Right lobe of liver (tissue), 4 donors: ENCODE results near the gene FAM163B.

Experiments used
- POLR2A ChIP-seq: fragments of 450-650 bp; IDR thresholded peaks from one replicate; pipeline ENCODE4 v1.6.1; 2017; ENCODE audit warnings: antibody characterized with exemption, mild to moderate bottlenecking
- TF ChIP-seq, protein P1 (sequence below), 4 donors: fragments of 200-600 bp in 3 of 4; fragments of 450-650 bp in 1 of 4; IDR thresholded peaks; one replicate each; pipeline versions ENCODE4 v1.5.1 to v1.8.0; 2016 to 2022; ENCODE audit warnings: antibody characterized with exemption in 4 of 4, mild to moderate bottlenecking in 2 of 4
- donor health status: DM: no; HTN: no; CAD: no.
- donor health status: DM: no; HTN: no; CAD: no.
- donor health status: DM: no; HTN: yes; CAD: no.

DNA sequence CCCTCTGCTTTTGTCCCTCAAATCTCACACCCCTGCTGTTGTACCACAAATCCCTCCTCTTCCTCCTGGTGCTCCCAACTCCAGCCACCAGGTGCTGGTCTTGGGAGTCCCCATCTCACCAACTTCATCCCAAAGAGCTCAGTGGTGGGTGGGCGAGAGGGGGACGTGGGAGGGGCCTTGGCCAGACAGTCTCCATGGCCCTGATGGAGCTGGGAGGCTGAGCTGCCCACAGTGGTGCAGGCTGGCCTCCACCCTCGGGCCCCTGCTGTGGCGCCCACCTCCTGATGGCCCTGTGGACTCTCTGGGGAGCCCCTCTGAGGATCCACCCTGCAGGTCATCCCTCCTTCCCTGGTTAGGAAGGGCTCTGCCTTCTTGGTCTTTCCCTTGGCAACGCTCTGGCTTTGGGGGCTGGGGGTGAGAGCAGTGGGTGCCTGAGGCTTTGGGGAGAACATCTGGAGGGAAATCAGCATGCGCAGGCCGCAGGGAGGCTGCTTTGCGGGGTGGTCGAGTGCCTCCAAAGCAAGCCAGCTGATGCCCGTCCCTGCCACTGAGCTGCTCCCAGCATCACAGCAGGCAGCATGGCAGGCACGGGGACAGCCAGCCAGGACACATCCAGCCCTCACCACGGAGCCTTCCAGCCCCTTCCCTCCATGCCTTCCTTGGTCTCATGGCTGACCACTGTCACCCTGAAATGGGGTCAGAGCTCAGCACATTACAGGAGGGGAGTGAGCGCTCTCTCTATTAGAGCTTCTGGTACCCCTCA lies 7.6 kb upstream of the FAM163B start:
- TF ChIP-seq, protein P1, sequence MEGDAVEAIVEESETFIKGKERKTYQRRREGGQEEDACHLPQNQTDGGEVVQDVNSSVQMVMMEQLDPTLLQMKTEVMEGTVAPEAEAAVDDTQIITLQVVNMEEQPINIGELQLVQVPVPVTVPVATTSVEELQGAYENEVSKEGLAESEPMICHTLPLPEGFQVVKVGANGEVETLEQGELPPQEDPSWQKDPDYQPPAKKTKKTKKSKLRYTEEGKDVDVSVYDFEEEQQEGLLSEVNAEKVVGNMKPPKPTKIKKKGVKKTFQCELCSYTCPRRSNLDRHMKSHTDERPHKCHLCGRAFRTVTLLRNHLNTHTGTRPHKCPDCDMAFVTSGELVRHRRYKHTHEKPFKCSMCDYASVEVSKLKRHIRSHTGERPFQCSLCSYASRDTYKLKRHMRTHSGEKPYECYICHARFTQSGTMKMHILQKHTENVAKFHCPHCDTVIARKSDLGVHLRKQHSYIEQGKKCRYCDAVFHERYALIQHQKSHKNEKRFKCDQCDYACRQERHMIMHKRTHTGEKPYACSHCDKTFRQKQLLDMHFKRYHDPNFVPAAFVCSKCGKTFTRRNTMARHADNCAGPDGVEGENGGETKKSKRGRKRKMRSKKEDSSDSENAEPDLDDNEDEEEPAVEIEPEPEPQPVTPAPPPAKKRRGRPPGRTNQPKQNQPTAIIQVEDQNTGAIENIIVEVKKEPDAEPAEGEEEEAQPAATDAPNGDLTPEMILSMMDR (IDR thresholded peaks at IDR 0.05) = no peak
- TF ChIP-seq POLR2A = no peak
